ENCODE measurements around the gene DPP10. TPM values are rescaled to one million over a fixed set of nuclear protein-coding genes. Genes with fewer than 3 reads are reported as not detected.
"Not testable (repeated sequence)": the region's sequence is repeated elsewhere in the genome, so short reads cannot be mapped to it uniquely, and the experiment has no call there.

Gene DPP10
- polyA plus RNA-seq (ENCODE audit: insufficient read length in 12 of 12): 1 to 10 TPM in 2 of 12 donors, under 1 TPM in 8, not detected in 2; 0.17 to 4.5 (median 0.87) TPM
- long read RNA-seq, donor 1, partial matches to known transcripts: 0 of 1 reads
- long read RNA-seq, donor 1, other reads (novel, unspliced or antisense): 0 of 1 reads
- long read RNA-seq, donor 2: 0 reads
- long read RNA-seq, donor 3: 0 reads
- long read RNA-seq, donor 4: 0 reads
- long read RNA-seq, donor 5: 0 reads
- long read RNA-seq, donor 6: 0 reads
- long read RNA-seq, donor 7: 0 reads
- long read RNA-seq, donor 8: 0 reads
- long read RNA-seq, donor 9: 0 reads
- long read RNA-seq, donor 10: 0 reads
- long read RNA-seq, donor 11: 0 reads

GRCh38 chr2:114442510-114442909 lies at the start of gene DPP10:
Gene DPP10 (plus strand): TSS chr2:114442641.
- DNase-seq: peak; percentile 64

- DNase-seq: no peak
Observed at GRCh38 chr2:114400890-114401289, 41.6 kb upstream of the DPP10 start.

- no peak for DNase-seq
Observed at GRCh38 chr2:114405247-114406116, 37.0 kb upstream of the DPP10 start.

GRCh38 chr2:114406347-114406746 lies 36.1 kb upstream of the DPP10 start:
- no peak for DNase-seq

- DNase-seq: not testable (repeated sequence)
Observed at GRCh38 chr2:114407353-114407752, 35.1 kb upstream of the DPP10 start.

GRCh38 chr2:114421781-114422180 lies 20.7 kb upstream of the DPP10 start:
- no peak for DNase-seq

- no peak for DNase-seq
Observed at GRCh38 chr2:114424699-114425098, 17.7 kb upstream of the DPP10 start.

GRCh38 chr2:114426756-114427155 lies 15.7 kb upstream of the DPP10 start:
- no peak for DNase-seq

- DNase-seq: no peak
Observed at GRCh38 chr2:114436329-114436728, 6.1 kb upstream of the DPP10 start.

GRCh38 chr2:114446571-114446970 lies 4.1 kb downstream of the DPP10 start:
- DNase-seq: no peak

- no peak for DNase-seq
Observed at GRCh38 chr2:114450639-114451038, 8.2 kb downstream of the DPP10 start.

- no peak for DNase-seq
Observed at GRCh38 chr2:114456566-114456965, 14.1 kb downstream of the DPP10 start.

- DNase-seq: no peak
Observed at GRCh38 chr2:114457956-114458355, 15.5 kb downstream of the DPP10 start.

GRCh38 chr2:114461116-114461515 lies 18.7 kb downstream of the DPP10 start:
- DNase-seq: no peak

- no peak for DNase-seq
Observed at GRCh38 chr2:114464961-114465706, 22.7 kb downstream of the DPP10 start.

GRCh38 chr2:114468343-114468742 lies 25.9 kb downstream of the DPP10 start:
- DNase-seq: no peak

GRCh38 chr2:114472246-114472645 lies 29.8 kb downstream of the DPP10 start:
- no peak for DNase-seq

- DNase-seq: no peak
Observed at GRCh38 chr2:114472726-114473125, 30.3 kb downstream of the DPP10 start.

GRCh38 chr2:114488841-114489530 lies 46.5 kb downstream of the DPP10 start:
- DNase-seq: peak; percentile 84

GRCh38 chr2:114495046-114495445 lies 52.6 kb downstream of the DPP10 start:
- no peak for DNase-seq

- no peak for DNase-seq
Observed at GRCh38 chr2:114496959-114497358, 54.5 kb downstream of the DPP10 start.

GRCh38 chr2:114499101-114499500 lies 56.7 kb downstream of the DPP10 start:
- DNase-seq: no peak

Data from muscle of arm (tissue), 14 donors.